CD14-positive monocyte (primary cell): ENCODE measurements around the gene TICAM2. TPM values are rescaled to one million over a fixed set of nuclear protein-coding genes. Genes with fewer than 3 reads are reported as not detected.

Source experiments
- DNase-seq, 3 donors: peaks; one replicate each; pipeline ENCODE4 v3.0.0-alpha.2; 2011 to 2022
- H2AFZ ChIP-seq: 2 replicates; pipeline ENCODE4 v1.6.0; 2012; ENCODE audit warnings: mild to moderate bottlenecking, low read depth, low read length, inconsistent platforms; ENCODE audit not compliant: insufficient read depth, poor library complexity, severe bottlenecking
- H3K27ac ChIP-seq, 2 donors: 1 replicate in 1 of 2; 2 replicates in 1 of 2; pipeline ENCODE4 v1.5.1; 2012 to 2013; ENCODE audit warnings: low read length in 2 of 2, control low read depth in 1 of 2, inconsistent platforms in 1 of 2, low read depth in 1 of 2, mild to moderate bottlenecking in 1 of 2
- H3K27me3 ChIP-seq, 2 donors: one replicate each; pipeline versions ENCODE4 v1.6.0 to v1.6.1; 2011 to 2013; ENCODE audit warnings: low read length in 2 of 2; ENCODE audit not compliant: control insufficient read depth in 2 of 2, insufficient read depth in 2 of 2
- H3K36me3 ChIP-seq, 2 donors: replicated peaks in 1 of 2; 1 replicate in 1 of 2; 2 replicates in 1 of 2; pipeline versions ENCODE4 v1.5.1 to v1.6.1; 2012 to 2013; ENCODE audit warnings: low read length in 2 of 2, control low read depth in 1 of 2, inconsistent platforms in 1 of 2, mild to moderate bottlenecking in 1 of 2; ENCODE audit not compliant: insufficient read depth in 2 of 2, control insufficient read depth in 1 of 2
- H3K4me1 ChIP-seq, 2 donors: 1 replicate in 1 of 2; 2 replicates in 1 of 2; pipeline versions ENCODE4 v1.5.1 to v1.6.1; 2012 to 2013; ENCODE audit warnings: low read length in 2 of 2, control low read depth in 1 of 2, inconsistent platforms in 1 of 2, mild to moderate bottlenecking in 1 of 2, moderate library complexity in 1 of 2; ENCODE audit not compliant: insufficient read depth in 2 of 2, control insufficient read depth in 1 of 2
- H3K4me2 ChIP-seq: replicated peaks from 2 replicates; pipeline ENCODE3; 2012; ENCODE audit warnings: low read length, moderate library complexity, mild to moderate bottlenecking; ENCODE audit not compliant: poor library complexity, severe bottlenecking; ENCODE audit errors: extremely low read depth
- H3K4me3 ChIP-seq, 3 experiments: fragments of 200-600 bp in 1 of 3; sonication (generic) in 1 of 3; replicated peaks in 1 of 3; 1 replicate in 2 of 3; 2 replicates in 1 of 3; pipeline ENCODE4 v1.5.1; 2011 to 2013; ENCODE audit warnings: low read length in 3 of 3, mild to moderate bottlenecking in 3 of 3, control low read depth in 2 of 3, low read depth in 2 of 3, inconsistent platforms in 1 of 3, moderate library complexity in 1 of 3
- H3K79me2 ChIP-seq: 2 replicates; pipeline ENCODE4 v1.6.0; 2012; ENCODE audit warnings: mild to moderate bottlenecking, control low read depth, inconsistent platforms, low read length, moderate library complexity; ENCODE audit not compliant: insufficient read depth
- H3K9ac ChIP-seq: 2 replicates; pipeline ENCODE4 v1.6.0; 2017; ENCODE audit warnings: low read length, mild to moderate bottlenecking; ENCODE audit not compliant: insufficient read depth, poor library complexity, severe bottlenecking
- H3K9me3 ChIP-seq, 2 donors: replicated peaks in 1 of 2; 1 replicate in 1 of 2; 2 replicates in 1 of 2; pipeline versions ENCODE4 v1.5.1 to v1.6.1; 2012 to 2013; ENCODE audit warnings: low read length in 2 of 2, control low read depth in 1 of 2; ENCODE audit not compliant: control insufficient read depth in 1 of 2, insufficient read depth in 1 of 2
- H4K20me1 ChIP-seq: 2 replicates; pipeline ENCODE4 v1.6.0; 2012; ENCODE audit warnings: mild to moderate bottlenecking, low read length, control low read depth, moderate library complexity; ENCODE audit not compliant: insufficient read depth
- H3K27ac Mint-ChIP-seq, 7 donors: one replicate each; pipeline ENCODE4 v1.8.0; 2020; ENCODE audit warnings: mild to moderate bottlenecking in 7 of 7, mixed read lengths in 7 of 7, moderate library complexity in 6 of 7, inconsistent platforms in 2 of 7
- H3K27me3 Mint-ChIP-seq, 3 donors: one replicate each; pipeline ENCODE4 v1.8.0; 2021 to 2022; ENCODE audit warnings: low read depth in 3 of 3, mild to moderate bottlenecking in 3 of 3, mixed read lengths in 3 of 3, moderate library complexity in 3 of 3, inconsistent platforms in 1 of 3
- H3K36me3 Mint-ChIP-seq, 2 donors: one replicate each; pipeline ENCODE4 v1.8.0; 2020; ENCODE audit warnings: mixed read lengths in 2 of 2, inconsistent platforms in 1 of 2, mild to moderate bottlenecking in 1 of 2
- H3K4me1 Mint-ChIP-seq: one replicate; pipeline ENCODE4 v1.8.0; 2020; ENCODE audit warnings: mild to moderate bottlenecking, mixed read lengths
- H3K4me3 Mint-ChIP-seq, 2 donors: one replicate each; pipeline ENCODE4 v1.8.0; 2020; ENCODE audit warnings: mild to moderate bottlenecking in 2 of 2, mixed read lengths in 2 of 2, moderate library complexity in 1 of 2
- H3K9me3 Mint-ChIP-seq, 7 donors: one replicate each; pipeline ENCODE4 v1.8.0; 2020 to 2022; ENCODE audit warnings: mixed read lengths in 7 of 7, mild to moderate bottlenecking in 6 of 7, moderate library complexity in 6 of 7, inconsistent platforms in 2 of 7
- CTCF ChIP-seq: fragments of 200-600 bp; IDR thresholded peaks from one replicate; pipeline ENCODE4 v1.8.0; 2022; ENCODE audit warnings: antibody characterized with exemption, mild to moderate bottlenecking
- WGBS: methylation state at CpG from one replicate; pipeline ENCODE4 v1.1.5; 2013; ENCODE audit warnings: missing lambda C conversion rate; ENCODE audit not compliant: insufficient coverage; 5-methylcytosine and 5-hydroxymethylcytosine counted together
- intact Hi-C, 2 donors: fragments of 100-400 bp; cut with micrococcal nuclease; formaldehyde crosslinking; loops; one replicate each; pipeline versions ENCODE4 v1.15.0 to v1.15.1; 2023
- polyA plus RNA-seq, 3 donors: library from polyadenylated mRNA; depleted of rRNA in 1 of 3; unstranded in 2 of 3; stranded (reverse) in 1 of 3; fragments of 300-500 nt in 2 of 3; fragments of >200 nt in 1 of 3; fragmentation: Illumina TruSeq in 2 of 3; gene quantifications; 1 replicate in 2 of 3; 2 replicates in 1 of 3; pipeline ENCODE4 v1.2.3, GENCODE V29; 2012 to 2021

The TICAM2 gene
- polyA plus RNA-seq, 3 donors, result 3.5 to 25.1 (median 14.6) TPM

- no peak overlapping the region for H2AFZ ChIP-seq
- no peak for TF ChIP-seq CTCF
- intact Hi-C loops, result no loop called here
- peaks cover 8% of the 10 kb centered on the region for H3K4me1 Mint-ChIP-seq
- H3K9me3 ChIP-seq, result no peaks in the 10 kb centered on the region
- no peak overlapping the region for H3K4me3 Mint-ChIP-seq
- no peak overlapping the region for H3K4me2 ChIP-seq
- H3K36me3 ChIP-seq, result peaks cover 2 to 19% of the 10 kb centered on the region in 2 donors
- whole genome bisulfite sequencing, result 88% methylated on average over 1 of the region's 5 CpGs
- no peaks in the 10 kb centered on the region for H3K27me3 ChIP-seq
- no peaks in the 10 kb centered on the region for H3K4me1 ChIP-seq
- H3K27ac Mint-ChIP-seq, result peak overlapping the region in 1 of 7 donors; percentile 15
- peaks cover 52% of the 10 kb centered on the region for H4K20me1 ChIP-seq
- no peak for DNase-seq
- no peak overlapping the region for H3K9ac ChIP-seq
- H3K9me3 Mint-ChIP-seq, result peaks cover 0 to 7% (median 3%) of the 10 kb centered on the region in 7 donors
- peaks cover 20 to 24% of the 10 kb centered on the region in 2 donors for H3K36me3 Mint-ChIP-seq
- no peaks in the 10 kb centered on the region for H3K79me2 ChIP-seq
- peaks cover 0 to 2% (median 0%) of the 10 kb centered on the region in 3 donors for H3K27me3 Mint-ChIP-seq
- H3K4me3 ChIP-seq, result no peak overlapping the region
- H3K27ac ChIP-seq, result no peak overlapping the region
Observed at GRCh38 chr5:115575167-115576070, 26.9 kb downstream of the TICAM2 start.

- no peaks in the 10 kb centered on the region for H3K79me2 ChIP-seq
- intact Hi-C loops, result no loop called here
- peaks cover 8 to 9% of the 10 kb centered on the region in 2 donors for H3K36me3 Mint-ChIP-seq
- H3K4me1 ChIP-seq, result no peaks in the 10 kb centered on the region
- H3K27me3 Mint-ChIP-seq, result peaks cover 0 to 2% (median 0%) of the 10 kb centered on the region in 3 donors
- no peak overlapping the region for H3K4me3 Mint-ChIP-seq
- H3K27ac Mint-ChIP-seq, result no peak overlapping the region
- no peak for TF ChIP-seq CTCF
- no peak for DNase-seq
- H3K27me3 ChIP-seq, result no peaks in the 10 kb centered on the region
- H3K9ac ChIP-seq, result no peak overlapping the region
- H3K27ac ChIP-seq, result no peak overlapping the region
- H3K4me3 ChIP-seq, result no peak overlapping the region
- peaks cover 32% of the 10 kb centered on the region for H4K20me1 ChIP-seq
- no peaks in the 10 kb centered on the region for H3K9me3 ChIP-seq
- peaks cover 0 to 5% (median 1%) of the 10 kb centered on the region in 7 donors for H3K9me3 Mint-ChIP-seq
- H3K4me2 ChIP-seq, result no peak overlapping the region
- WGBS, result no CpG with 5 or more reads among the region's 2 CpGs
- peaks cover 5% of the 10 kb centered on the region for H3K4me1 Mint-ChIP-seq
- no peaks in the 10 kb centered on the region for H3K36me3 ChIP-seq
- H2AFZ ChIP-seq, result no peak overlapping the region
Observed at GRCh38 chr5:115573133-115573532, 29.1 kb downstream of the TICAM2 start.
